ENCODE results near the gene JMJD1C.

Gene JMJD1C

DNA sequence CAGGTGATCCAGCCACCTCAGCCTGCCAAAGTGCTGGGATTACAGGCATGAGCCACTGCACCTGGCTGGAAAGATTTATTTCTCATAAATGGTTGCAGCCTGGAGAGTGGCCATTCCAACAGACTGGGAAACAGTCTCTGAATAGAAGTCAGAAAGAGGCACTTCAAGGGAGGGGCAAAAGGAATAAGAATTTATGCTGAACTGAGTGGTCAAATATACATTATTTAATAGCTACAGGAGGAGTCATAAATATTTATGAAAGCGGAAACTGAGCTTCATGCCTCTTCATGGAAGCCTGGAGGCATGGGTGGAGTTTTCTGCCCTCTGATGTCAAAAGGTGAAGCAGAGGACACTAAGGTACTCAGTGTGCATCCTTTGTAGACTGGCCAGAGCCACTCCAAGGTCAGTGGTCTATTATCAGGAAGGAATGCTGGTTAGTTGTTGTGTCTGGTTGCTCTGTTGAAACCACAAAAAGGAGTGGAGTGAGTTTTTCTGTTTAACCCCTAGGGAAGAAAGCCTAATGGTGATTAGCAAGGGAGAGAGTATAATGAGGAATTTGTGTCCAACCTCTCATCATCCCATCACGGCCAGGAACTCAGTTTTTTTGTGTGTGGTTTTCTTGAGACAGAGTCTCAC, 341.9 kb downstream of the JMJD1C start:
- DNase-seq (ENCODE audit: low read depth), result no peak

- DNase-seq (ENCODE audit: low read depth), result no peak
These were observed 345.2 kb downstream of the JMJD1C start for GRCh38 chr10:63120554-63120953.

GRCh38 chr10:63119041-63119440, 346.7 kb downstream of the JMJD1C start:
- DNase-seq (ENCODE audit: low read depth), result no peak
